Measurements from ENCODE around the gene WDR59.

The WDR59 gene

DNA sequence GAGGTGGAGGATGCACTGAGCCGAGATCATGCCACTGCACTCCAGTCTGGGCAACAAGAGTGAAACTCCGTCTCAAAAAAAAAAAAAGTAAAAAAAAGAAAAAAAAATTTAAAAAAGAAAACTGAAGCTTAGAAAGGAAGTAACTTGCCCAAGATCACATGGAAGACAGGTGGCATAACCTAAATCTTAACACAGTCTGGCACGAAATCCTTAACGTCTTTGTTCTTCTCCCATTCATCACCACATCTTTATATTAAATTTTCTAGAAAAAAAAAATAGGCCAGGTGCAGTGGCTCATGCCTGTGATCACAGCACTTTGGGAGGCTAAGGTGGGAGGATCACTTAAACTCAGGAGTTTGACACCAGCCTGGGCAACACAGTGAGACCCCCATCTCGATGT is 9.3 kb downstream of the WDR59 start:
- Histone ChIP-seq H3K27ac (no peak overlapping the region), H3K36me3 (ENCODE audit: insufficient read depth, low read length) (no peaks in the 10 kb centered on the region), H3K9me3 (ENCODE audit: low read depth, low read length) (no peaks in the 10 kb centered on the region), H3K4me3 (no peak overlapping the region), H3K9ac (ENCODE audit: insufficient read length) (no peak overlapping the region)
- no peak for DNase-seq (ENCODE audit: low read depth, low spot score)
- TF ChIP-seq EZH2 (IDR thresholded peaks at IDR 0.05) (no peak), POLR2AphosphoS5 (IDR thresholded peaks at IDR 0.05; ENCODE audit: borderline replicate concordance, low read depth, low read length) (no peak), FOXP2 (optimal IDR thresholded peaks at IDR 0.05; ENCODE audit: control extremely low read depth, extremely low read length, insufficient read depth) (no peak)

DNA sequence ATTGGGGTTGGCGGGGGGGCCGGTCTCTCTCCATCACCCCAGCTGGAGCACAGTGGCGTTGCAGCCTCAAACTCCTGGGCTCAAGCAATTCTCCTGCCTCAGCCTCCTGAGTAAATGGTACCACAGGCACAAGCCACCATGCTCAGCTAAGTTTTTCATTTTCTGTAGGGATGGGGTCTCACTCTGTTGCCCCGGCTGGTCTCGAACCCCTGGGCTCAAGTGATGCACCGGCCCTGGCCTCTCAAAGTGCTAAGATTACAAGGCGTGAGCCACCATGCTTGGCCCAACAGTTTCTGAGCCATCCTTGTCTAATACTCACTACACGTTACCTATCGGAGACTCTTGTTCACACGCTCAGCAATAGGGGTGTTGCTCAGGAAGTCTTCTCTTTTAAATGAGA is 11.6 kb downstream of the WDR59 start:
- Histone ChIP-seq H3K36me3 (ENCODE audit: insufficient read depth, low read length) (no peaks in the 10 kb centered on the region), H3K4me3 (no peak overlapping the region), H3K27ac (no peak overlapping the region), H3K9ac (ENCODE audit: insufficient read length) (no peak overlapping the region), H3K9me3 (ENCODE audit: low read depth, low read length) (no peaks in the 10 kb centered on the region)
- DNase-seq (ENCODE audit: low read depth, low spot score), result no peak
- no peak for TF ChIP-seq POLR2AphosphoS5 (IDR thresholded peaks at IDR 0.05; ENCODE audit: borderline replicate concordance, low read depth, low read length)

DNA sequence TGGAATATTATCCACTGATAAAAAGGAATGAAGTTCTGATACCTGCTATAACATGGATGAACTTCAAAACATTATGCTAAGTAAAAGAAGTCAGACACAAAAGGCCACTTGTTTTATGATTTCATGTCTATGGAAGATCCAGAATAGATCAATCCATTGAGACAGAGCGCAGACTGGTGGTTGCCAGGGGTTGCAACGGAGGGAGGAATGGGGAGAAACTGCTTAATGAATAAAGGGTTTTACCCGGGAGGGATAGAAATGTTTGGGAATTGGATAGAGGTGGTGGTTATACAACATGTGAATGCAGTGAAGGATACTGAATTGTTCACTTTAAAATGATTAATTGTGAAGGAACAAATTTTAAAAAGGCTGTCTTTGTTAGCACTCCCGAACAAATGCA is 30.2 kb downstream of the WDR59 start:
- no peak for DNase-seq (ENCODE audit: low read depth, low spot score)
- no peaks in the 10 kb centered on the region for H3K9me3 ChIP-seq (ENCODE audit: low read depth, low read length)
- no peaks in the 10 kb centered on the region; the same call in 1 of the 2 replicates for H3K36me3 ChIP-seq (ENCODE audit: insufficient read depth, low read length)
- no peak overlapping the region for H3K9ac ChIP-seq (ENCODE audit: insufficient read length)
- H3K27ac ChIP-seq, result no peak overlapping the region
- TF ChIP-seq POLR2AphosphoS5 (IDR thresholded peaks at IDR 0.05; ENCODE audit: borderline replicate concordance, low read depth, low read length) (no peak), EZH2 (IDR thresholded peaks at IDR 0.05) (no peak), FOXP2 (optimal IDR thresholded peaks at IDR 0.05; ENCODE audit: control extremely low read depth, extremely low read length, insufficient read depth) (no peak)
- H3K4me3 ChIP-seq, result no peak overlapping the region

DNA sequence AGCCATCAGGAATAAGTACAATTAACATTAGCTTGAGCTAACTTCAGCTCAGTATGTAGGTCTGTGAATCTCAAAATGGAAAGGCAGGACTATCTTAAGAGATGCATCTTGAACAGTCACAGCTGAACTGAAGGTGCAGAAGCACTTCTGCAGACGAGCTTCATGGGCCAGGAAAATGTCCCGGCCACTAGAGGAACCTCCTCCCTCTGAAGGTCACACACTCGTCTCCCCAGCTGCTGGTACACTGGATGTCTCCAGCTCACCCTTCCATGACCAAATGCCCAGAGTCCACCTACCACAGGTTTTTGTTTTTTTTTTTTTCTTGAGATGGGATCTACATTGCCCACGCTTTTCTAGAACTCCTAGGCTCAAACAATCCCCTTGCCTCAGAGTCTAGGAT is 33.2 kb downstream of the WDR59 start:
- no peak for DNase-seq (ENCODE audit: low read depth, low spot score)
- Histone ChIP-seq H3K27ac (no peak overlapping the region), H3K36me3 (ENCODE audit: insufficient read depth, low read length) (no peaks in the 10 kb centered on the region; the same call in 1 of the 2 replicates), H3K9ac (ENCODE audit: insufficient read length) (no peak overlapping the region), H3K4me3 (no peak overlapping the region), H3K9me3 (ENCODE audit: low read depth, low read length) (no peaks in the 10 kb centered on the region)
- no peak for TF ChIP-seq POLR2AphosphoS5 (IDR thresholded peaks at IDR 0.05; ENCODE audit: borderline replicate concordance, low read depth, low read length)
- TF ChIP-seq FOXP2 (optimal IDR thresholded peaks at IDR 0.05; ENCODE audit: control extremely low read depth, extremely low read length, insufficient read depth), result no peak
- no peak for TF ChIP-seq EZH2 (IDR thresholded peaks at IDR 0.05)

DNA sequence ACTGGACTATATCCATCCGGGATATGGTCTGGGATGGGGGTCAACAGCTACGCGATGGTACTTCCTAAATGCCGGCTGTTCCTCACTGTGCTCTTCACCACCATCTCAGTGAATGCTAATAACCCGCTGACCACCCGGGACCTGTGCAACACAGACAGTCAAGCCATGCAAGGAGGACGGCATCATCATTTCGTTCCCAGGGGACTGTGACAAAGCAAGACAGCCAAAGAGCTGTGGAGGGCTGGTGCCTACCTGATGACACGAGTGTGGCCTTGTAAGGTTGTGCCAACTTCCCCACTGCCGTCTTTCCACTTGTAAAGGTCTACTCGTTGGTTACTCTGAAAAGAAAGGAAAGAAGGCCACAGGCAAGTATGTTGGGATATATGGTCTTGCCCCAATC is 33.7 kb downstream of the WDR59 start:
- Histone ChIP-seq H3K4me3 (no peak overlapping the region), H3K36me3 (ENCODE audit: insufficient read depth, low read length) (no peaks in the 10 kb centered on the region; the same call in 1 of the 2 replicates), H3K27ac (no peak overlapping the region), H3K9me3 (ENCODE audit: low read depth, low read length) (no peaks in the 10 kb centered on the region), H3K9ac (ENCODE audit: insufficient read length) (no peak overlapping the region)
- TF ChIP-seq FOXP2 (optimal IDR thresholded peaks at IDR 0.05; ENCODE audit: control extremely low read depth, extremely low read length, insufficient read depth) (no peak), EZH2 (IDR thresholded peaks at IDR 0.05) (no peak), POLR2AphosphoS5 (IDR thresholded peaks at IDR 0.05; ENCODE audit: borderline replicate concordance, low read depth, low read length) (no peak)
- DNase-seq (ENCODE audit: low read depth, low spot score), result no peak

DNA sequence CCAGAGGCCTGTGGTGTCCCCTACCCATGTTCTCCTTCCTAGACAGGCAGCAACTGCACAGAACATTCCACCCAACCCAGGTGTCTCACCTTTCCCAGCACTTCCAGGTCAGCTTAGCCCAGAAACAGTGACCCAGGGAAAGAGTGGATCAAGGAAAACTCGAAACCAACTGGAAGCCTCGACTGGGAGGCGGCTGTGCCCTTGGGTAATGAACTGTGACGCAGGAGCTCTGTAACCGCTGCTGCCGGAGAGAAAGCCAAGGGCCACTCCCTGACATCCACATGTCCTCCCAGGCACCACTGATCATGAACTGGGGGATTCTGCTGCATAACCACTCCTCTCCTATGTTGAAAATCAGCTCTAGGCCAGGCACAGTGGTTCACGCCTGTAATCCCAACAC is 34.4 kb downstream of the WDR59 start:
- H3K4me3 ChIP-seq, result no peak overlapping the region
- no peak overlapping the region for H3K9ac ChIP-seq (ENCODE audit: insufficient read length)
- no peaks in the 10 kb centered on the region for H3K9me3 ChIP-seq (ENCODE audit: low read depth, low read length)
- TF ChIP-seq FOXP2 (optimal IDR thresholded peaks at IDR 0.05; ENCODE audit: control extremely low read depth, extremely low read length, insufficient read depth), result no peak
- TF ChIP-seq POLR2AphosphoS5 (IDR thresholded peaks at IDR 0.05; ENCODE audit: borderline replicate concordance, low read depth, low read length), result no peak
- TF ChIP-seq EZH2 (IDR thresholded peaks at IDR 0.05), result no peak
- H3K27ac ChIP-seq, result no peak overlapping the region
- no peaks in the 10 kb centered on the region; the same call in 1 of the 2 replicates for H3K36me3 ChIP-seq (ENCODE audit: insufficient read depth, low read length)
- no peak for DNase-seq (ENCODE audit: low read depth, low spot score)

DNA sequence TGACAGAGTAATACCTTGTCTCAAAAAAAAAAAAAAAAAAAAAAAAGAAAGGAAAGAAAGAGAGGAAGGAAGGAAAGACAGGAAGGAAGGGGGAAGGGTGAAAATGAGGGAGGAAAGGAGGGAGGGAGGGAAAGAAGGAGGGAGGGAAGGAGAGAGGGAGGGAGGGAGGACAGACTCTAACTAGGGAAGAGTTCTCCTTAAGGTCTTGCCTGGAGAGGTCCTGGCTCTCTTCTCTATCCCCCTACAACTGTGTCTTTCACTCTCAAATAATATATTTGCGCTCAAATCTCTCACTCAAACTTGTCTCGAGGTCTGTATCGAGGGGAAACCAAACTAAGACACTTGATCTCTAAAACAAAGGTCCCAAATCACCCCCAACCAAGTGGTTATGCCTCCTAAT is 35.6 kb downstream of the WDR59 start:
- no peak for TF ChIP-seq FOXP2 (optimal IDR thresholded peaks at IDR 0.05; ENCODE audit: control extremely low read depth, extremely low read length, insufficient read depth)
- TF ChIP-seq EZH2 (IDR thresholded peaks at IDR 0.05), result no peak
- TF ChIP-seq POLR2AphosphoS5 (IDR thresholded peaks at IDR 0.05; ENCODE audit: borderline replicate concordance, low read depth, low read length), result no peak
- no peaks in the 10 kb centered on the region for H3K9me3 ChIP-seq (ENCODE audit: low read depth, low read length)
- no peak overlapping the region for H3K4me3 ChIP-seq
- no peak overlapping the region for H3K9ac ChIP-seq (ENCODE audit: insufficient read length)
- no peaks in the 10 kb centered on the region for H3K36me3 ChIP-seq (ENCODE audit: insufficient read depth, low read length)
- H3K27ac ChIP-seq, result no peak overlapping the region
- no peak for DNase-seq (ENCODE audit: low read depth, low spot score)

DNA sequence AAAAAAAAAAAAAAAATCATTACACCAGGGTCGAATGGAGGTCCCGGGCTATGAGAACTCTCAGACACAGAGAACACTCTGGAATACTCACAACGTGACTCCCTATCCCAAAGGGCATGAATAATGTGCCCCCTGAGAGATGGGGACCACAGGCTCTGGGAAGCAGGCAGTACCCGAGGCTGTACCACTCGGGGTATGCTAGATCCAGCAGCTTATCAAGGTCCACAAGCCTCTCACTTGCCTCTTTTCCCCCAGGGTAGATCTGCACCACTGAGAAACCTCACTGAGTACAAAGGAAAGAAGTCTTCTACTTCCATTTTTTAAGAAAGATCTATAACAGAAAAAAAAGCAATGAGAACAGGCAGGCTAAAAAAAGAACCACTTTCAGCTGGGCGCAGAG is 40.5 kb downstream of the WDR59 start:
- Histone ChIP-seq H3K27ac (no peak overlapping the region), H3K4me3 (no peak overlapping the region), H3K9ac (ENCODE audit: insufficient read length) (no peak overlapping the region), H3K9me3 (ENCODE audit: low read depth, low read length) (no peaks in the 10 kb centered on the region), H3K36me3 (ENCODE audit: insufficient read depth, low read length) (no peaks in the 10 kb centered on the region)
- no peak for TF ChIP-seq POLR2AphosphoS5 (IDR thresholded peaks at IDR 0.05; ENCODE audit: borderline replicate concordance, low read depth, low read length)
- no peak for TF ChIP-seq EZH2 (IDR thresholded peaks at IDR 0.05)
- TF ChIP-seq FOXP2 (optimal IDR thresholded peaks at IDR 0.05; ENCODE audit: control extremely low read depth, extremely low read length, insufficient read depth), result no peak
- no peak for DNase-seq (ENCODE audit: low read depth, low spot score)

Measured in SK-N-MC (cell line).